ENCODE data around the gene MRPL40. TPM values are rescaled to one million over a fixed set of nuclear protein-coding genes. Genes with fewer than 3 reads are reported as not detected.

Gene MRPL40
- total RNA-seq, 1 donor from 2014 or later = 34.8 TPM

- DNase-seq (ENCODE audit: low spot score) = no peak
- Mint-ChIP-seq H3K27ac (no peak overlapping the region), H3K4me3 (ENCODE audit: low read depth) (no peak overlapping the region), H3K9me3 (no peaks in the 10 kb centered on the region), H3K36me3 (ENCODE audit: low read depth) (peaks cover 61% of the 10 kb centered on the region), H3K27me3 (ENCODE audit: low read depth) (no peaks in the 10 kb centered on the region), H3K4me1 (ENCODE audit: low read depth) (no peaks in the 10 kb centered on the region)
- intact Hi-C loops (cut with micrococcal nuclease) = no loop called here
These were observed 34.1 kb upstream of the MRPL40 start for GRCh38 chr22:19398206-19398605.

- Mint-ChIP-seq H3K27ac (no peak overlapping the region), H3K9me3 (no peaks in the 10 kb centered on the region), H3K27me3 (ENCODE audit: low read depth) (no peaks in the 10 kb centered on the region), H3K4me1 (ENCODE audit: low read depth) (no peaks in the 10 kb centered on the region), H3K4me3 (ENCODE audit: low read depth) (no peak overlapping the region), H3K36me3 (ENCODE audit: low read depth) (peaks cover 58% of the 10 kb centered on the region)
- no peak for DNase-seq (ENCODE audit: low spot score)
- intact Hi-C loops (cut with micrococcal nuclease) = no loop called here
These were observed 33.7 kb upstream of the MRPL40 start for GRCh38 chr22:19398652-19399051.

- Mint-ChIP-seq H3K4me3 (ENCODE audit: low read depth) (no peak overlapping the region), H3K4me1 (ENCODE audit: low read depth) (no peaks in the 10 kb centered on the region), H3K9me3 (no peaks in the 10 kb centered on the region), H3K36me3 (ENCODE audit: low read depth) (peaks cover 59% of the 10 kb centered on the region), H3K27ac (no peak overlapping the region), H3K27me3 (ENCODE audit: low read depth) (no peaks in the 10 kb centered on the region)
- no peak for DNase-seq (ENCODE audit: low spot score)
- intact Hi-C loops (cut with micrococcal nuclease) = no loop called here
These were observed 31.5 kb upstream of the MRPL40 start for GRCh38 chr22:19400881-19401280.

GRCh38 chr22:19401483-19401882, 30.9 kb upstream of the MRPL40 start:
- DNase-seq (ENCODE audit: low spot score) = no peak
- Mint-ChIP-seq H3K9me3 (no peaks in the 10 kb centered on the region), H3K27ac (no peak overlapping the region), H3K4me3 (ENCODE audit: low read depth) (no peak overlapping the region), H3K27me3 (ENCODE audit: low read depth) (no peaks in the 10 kb centered on the region), H3K4me1 (ENCODE audit: low read depth) (peaks cover 1% of the 10 kb centered on the region), H3K36me3 (ENCODE audit: low read depth) (peaks cover 62% of the 10 kb centered on the region)
- intact Hi-C loops (cut with micrococcal nuclease) = no loop called here

GRCh38 chr22:19402642-19403191, 29.6 kb upstream of the MRPL40 start:
- Mint-ChIP-seq H3K27me3 (ENCODE audit: low read depth) (no peaks in the 10 kb centered on the region), H3K36me3 (ENCODE audit: low read depth) (peaks cover 65% of the 10 kb centered on the region), H3K4me1 (ENCODE audit: low read depth) (peaks cover 1% of the 10 kb centered on the region), H3K27ac (no peak overlapping the region), H3K4me3 (ENCODE audit: low read depth) (no peak overlapping the region), H3K9me3 (no peaks in the 10 kb centered on the region)
- no peak for DNase-seq (ENCODE audit: low spot score)
- intact Hi-C loops (cut with micrococcal nuclease) = no loop called here

- no peak overlapping the region for H3K4me3 Mint-ChIP-seq (ENCODE audit: low read depth)
- H3K4me1 Mint-ChIP-seq (ENCODE audit: low read depth) = peaks cover 1% of the 10 kb centered on the region
- H3K27ac Mint-ChIP-seq = no peak overlapping the region
- peaks cover 67% of the 10 kb centered on the region for H3K36me3 Mint-ChIP-seq (ENCODE audit: low read depth)
- H3K27me3 Mint-ChIP-seq (ENCODE audit: low read depth) = no peaks in the 10 kb centered on the region
- DNase-seq (ENCODE audit: low spot score) = no peak
- no peaks in the 10 kb centered on the region for H3K9me3 Mint-ChIP-seq
- intact Hi-C loops (cut with micrococcal nuclease) = no loop called here
These were observed 27.7 kb upstream of the MRPL40 start for GRCh38 chr22:19404676-19405075.

- Mint-ChIP-seq H3K9me3 (no peaks in the 10 kb centered on the region), H3K4me1 (ENCODE audit: low read depth) (peaks cover 1% of the 10 kb centered on the region), H3K4me3 (ENCODE audit: low read depth) (no peak overlapping the region), H3K27me3 (ENCODE audit: low read depth) (no peaks in the 10 kb centered on the region), H3K27ac (no peak overlapping the region), H3K36me3 (ENCODE audit: low read depth) (peaks cover 70% of the 10 kb centered on the region)
- DNase-seq (ENCODE audit: low spot score) = no peak
- intact Hi-C loops (cut with micrococcal nuclease) = no loop called here
These were observed 27.2 kb upstream of the MRPL40 start for GRCh38 chr22:19405133-19405532.

- intact Hi-C loops (cut with micrococcal nuclease) = no loop called here
- Mint-ChIP-seq H3K36me3 (ENCODE audit: low read depth) (peaks cover 68% of the 10 kb centered on the region), H3K4me1 (ENCODE audit: low read depth) (peaks cover 1% of the 10 kb centered on the region)
These were observed 26.7 kb upstream of the MRPL40 start for GRCh38 chr22:19405652-19406051.

GRCh38 chr22:19406281-19406811, 26.0 kb upstream of the MRPL40 start:
- intact Hi-C loops (cut with micrococcal nuclease) = no loop called here
- peaks cover 1% of the 10 kb centered on the region for H3K4me1 Mint-ChIP-seq (ENCODE audit: low read depth)
- H3K27ac Mint-ChIP-seq = no peak overlapping the region
- no peak for DNase-seq (ENCODE audit: low spot score)
- no peaks in the 10 kb centered on the region for H3K27me3 Mint-ChIP-seq (ENCODE audit: low read depth)
- peaks cover 62% of the 10 kb centered on the region for H3K36me3 Mint-ChIP-seq (ENCODE audit: low read depth)
- no peak overlapping the region for H3K4me3 Mint-ChIP-seq (ENCODE audit: low read depth)
- H3K9me3 Mint-ChIP-seq = no peaks in the 10 kb centered on the region

More at GRCh38 chr22:19405652-19406051, 26.7 kb upstream of the MRPL40 start:
- no peaks in the 10 kb centered on the region for H3K9me3 Mint-ChIP-seq
- H3K27ac Mint-ChIP-seq = no peak overlapping the region
- H3K27me3 Mint-ChIP-seq (ENCODE audit: low read depth) = no peaks in the 10 kb centered on the region
- DNase-seq (ENCODE audit: low spot score) = no peak
- H3K4me3 Mint-ChIP-seq (ENCODE audit: low read depth) = no peak overlapping the region

- no peak overlapping the region for H3K4me3 Mint-ChIP-seq (ENCODE audit: low read depth)
These were observed 25.5 kb upstream of the MRPL40 start for GRCh38 chr22:19406846-19407245.

GRCh38 chr22:19407649-19408606, 24.4 kb upstream of the MRPL40 start:
- intact Hi-C loops (cut with micrococcal nuclease) = no loop called here
- DNase-seq (ENCODE audit: low spot score) = no peak
- H3K36me3 Mint-ChIP-seq (ENCODE audit: low read depth) = peaks cover 53% of the 10 kb centered on the region
- H3K27ac Mint-ChIP-seq = no peak overlapping the region
- no peaks in the 10 kb centered on the region for H3K27me3 Mint-ChIP-seq (ENCODE audit: low read depth)
- H3K4me3 Mint-ChIP-seq (ENCODE audit: low read depth) = no peak overlapping the region
- H3K4me1 Mint-ChIP-seq (ENCODE audit: low read depth) = peaks cover 4% of the 10 kb centered on the region
- H3K9me3 Mint-ChIP-seq = no peaks in the 10 kb centered on the region

More at GRCh38 chr22:19406846-19407245, 25.5 kb upstream of the MRPL40 start:
- no peak overlapping the region for H3K27ac Mint-ChIP-seq
- peaks cover 1% of the 10 kb centered on the region for H3K4me1 Mint-ChIP-seq (ENCODE audit: low read depth)
- no peaks in the 10 kb centered on the region for H3K27me3 Mint-ChIP-seq (ENCODE audit: low read depth)
- intact Hi-C loops (cut with micrococcal nuclease) = no loop called here
- no peak for DNase-seq (ENCODE audit: low spot score)
- H3K36me3 Mint-ChIP-seq (ENCODE audit: low read depth) = peaks cover 57% of the 10 kb centered on the region
- H3K9me3 Mint-ChIP-seq = no peaks in the 10 kb centered on the region

GRCh38 chr22:19410941-19411689, 21.2 kb upstream of the MRPL40 start:
- no peak for DNase-seq (ENCODE audit: low spot score)
- Mint-ChIP-seq H3K9me3 (no peaks in the 10 kb centered on the region), H3K27me3 (ENCODE audit: low read depth) (no peaks in the 10 kb centered on the region), H3K36me3 (ENCODE audit: low read depth) (peaks cover 40% of the 10 kb centered on the region), H3K4me1 (ENCODE audit: low read depth) (peaks cover 19% of the 10 kb centered on the region), H3K27ac (no peak overlapping the region), H3K4me3 (ENCODE audit: low read depth) (no peak overlapping the region)
- intact Hi-C loops (cut with micrococcal nuclease) = no loop called here
